MM.1S (cell line): ENCODE results near the gene BICC1.

Experiments
- DNase-seq: peaks from one replicate; pipeline ENCODE4 v3.0.0-alpha.2; 2015
- H2AFZ ChIP-seq: fragments of 300-600 bp; sonication (generic); 2 replicates; pipeline ENCODE4 v1.6.0; 2016; ENCODE audit warnings: antibody characterized with exemption, low read length
- H3F3A ChIP-seq: fragments of 300-600 bp; sonication (generic); 2 replicates; pipeline ENCODE4 v1.6.1; 2016; ENCODE audit warnings: mild to moderate bottlenecking, antibody characterized with exemption, low read length, moderate library complexity, mixed read lengths; ENCODE audit not compliant: insufficient read depth
- H3K27ac ChIP-seq: fragments of 300-600 bp; sonication (generic); 2 replicates; pipeline ENCODE4 v1.5.1; 2016; ENCODE audit warnings: mild to moderate bottlenecking, low read length
- H3K27me3 ChIP-seq: fragments of 300-600 bp; sonication (generic); replicated peaks from 2 replicates; pipeline ENCODE4 v1.6.0; 2016; ENCODE audit warnings: low read length; ENCODE audit not compliant: insufficient read depth
- H3K36me3 ChIP-seq: fragments of 300-600 bp; sonication (generic); replicated peaks from 2 replicates; pipeline ENCODE4 v1.6.1; 2016; ENCODE audit warnings: mild to moderate bottlenecking, low read length, mixed read lengths; ENCODE audit not compliant: insufficient read depth
- H3K4me1 ChIP-seq: fragments of 300-600 bp; sonication (generic); 2 replicates; pipeline ENCODE4 v1.6.1; 2016; ENCODE audit warnings: low read length, mixed read lengths
- H3K4me2 ChIP-seq: fragments of 300-600 bp; sonication (generic); 2 replicates; pipeline ENCODE4 v1.6.0; 2016; ENCODE audit warnings: low read depth, low read length
- H3K4me3 ChIP-seq: fragments of 300-600 bp; sonication (generic); 2 replicates; pipeline ENCODE4 v1.5.1; 2016; ENCODE audit warnings: low read length, mixed read lengths
- H3K79me2 ChIP-seq: fragments of 300-600 bp; sonication (generic); 2 replicates; pipeline ENCODE4 v1.6.1; 2016; ENCODE audit warnings: mixed run types, low read length, mixed read lengths
- H3K9ac ChIP-seq: fragments of 300-600 bp; sonication (generic); 2 replicates; pipeline ENCODE4 v1.6.1; 2016; ENCODE audit warnings: low read length, mixed read lengths
- H3K9me2 ChIP-seq: fragments of 300-600 bp; sonication (generic); replicated peaks from 2 replicates; pipeline ENCODE4 v1.6.1; 2016; ENCODE audit warnings: mild to moderate bottlenecking, low read length, mixed read lengths; ENCODE audit not compliant: insufficient read depth
- H3K9me3 ChIP-seq: fragments of 300-600 bp; sonication (generic); replicated peaks from 2 replicates; pipeline ENCODE4 v1.6.1; 2016; ENCODE audit warnings: mild to moderate bottlenecking, low read length, mixed read lengths; ENCODE audit not compliant: insufficient read depth
- H4K20me1 ChIP-seq: fragments of 300-600 bp; sonication (generic); 2 replicates; pipeline ENCODE4 v1.6.1; 2016; ENCODE audit warnings: mild to moderate bottlenecking, low read length, moderate library complexity, mixed read lengths; ENCODE audit not compliant: insufficient read depth
- CTCF ChIP-seq: fragments of 300-600 bp; sonication (generic); IDR thresholded peaks from 2 replicates; pipeline ENCODE4 v1.5.1; 2016; ENCODE audit warnings: antibody characterized with exemption, low read length, mixed read lengths
- EZH2 ChIP-seq: fragments of 300-600 bp; sonication (generic); optimal IDR thresholded peaks from 2 replicates; pipeline ENCODE3; 2017; ENCODE audit warnings: low read depth, mild to moderate bottlenecking, antibody characterized with exemption, low read length, mixed read lengths
- EZH2phosphoT487 ChIP-seq: fragments of 300-600 bp; sonication (generic); IDR thresholded peaks from 2 replicates; pipeline ENCODE4 v1.6.1; 2018; ENCODE audit warnings: antibody characterized with exemption, low read length

Gene BICC1

DNA sequence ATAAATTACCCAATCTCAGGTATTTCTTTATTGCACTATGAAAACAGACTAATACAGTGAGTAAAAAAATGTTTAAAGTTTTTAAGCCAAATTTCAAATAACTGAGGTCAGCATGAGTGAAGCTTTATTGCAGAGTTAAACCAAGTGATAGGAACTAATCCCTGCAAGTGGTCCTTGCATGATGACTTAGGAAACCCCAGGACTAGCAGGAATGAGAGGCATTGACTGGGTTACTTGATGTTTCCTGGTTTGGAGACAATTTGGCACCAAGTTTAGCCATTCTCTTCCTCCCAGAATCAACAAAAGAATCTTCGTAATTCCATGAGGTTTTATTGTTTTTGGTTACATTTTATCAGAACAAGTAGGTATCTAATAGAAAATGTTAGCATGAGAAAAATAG is 194.2 kb downstream of the BICC1 start:
- Histone ChIP-seq H3K27ac (no peak overlapping the region), H4K20me1 (no peaks in the 10 kb centered on the region), H3K4me2 (no peak overlapping the region), H3K4me3 (no peak overlapping the region), H3K36me3 (no peaks in the 10 kb centered on the region), H3K9ac (no peak overlapping the region), H3K9me2 (no peaks in the 10 kb centered on the region), H3K27me3 (no peaks in the 10 kb centered on the region), H3F3A (no peaks in the 10 kb centered on the region), H3K79me2 (no peaks in the 10 kb centered on the region), H3K9me3 (no peaks in the 10 kb centered on the region), H2AFZ (no peak overlapping the region), H3K4me1 (no peaks in the 10 kb centered on the region)
- TF ChIP-seq EZH2 (no peak), EZH2phosphoT487 (no peak), CTCF (no peak)
- DNase-seq = no peak

DNA sequence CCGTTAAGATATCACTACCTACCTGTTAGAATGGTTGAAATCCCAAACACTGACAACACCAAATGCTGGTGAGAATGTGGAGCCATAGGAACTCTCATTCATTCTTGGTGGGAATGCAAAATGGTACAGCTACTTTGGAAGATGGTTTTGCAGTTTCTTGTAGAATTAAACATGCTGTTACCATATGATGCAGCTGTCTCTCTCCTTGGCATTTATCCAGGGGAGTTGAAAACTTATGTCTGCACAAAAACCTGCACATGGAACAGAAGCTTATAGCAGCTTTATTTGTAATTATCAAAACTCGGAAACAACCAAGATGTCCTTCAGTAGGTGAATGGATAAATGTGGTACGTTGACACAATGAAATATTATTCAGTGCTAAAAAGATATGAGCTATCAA is 199.5 kb downstream of the BICC1 start:
- Histone ChIP-seq H3K27ac (no peak overlapping the region), H4K20me1 (no peaks in the 10 kb centered on the region), H2AFZ (no peak overlapping the region), H3K79me2 (no peaks in the 10 kb centered on the region), H3K9me3 (no peaks in the 10 kb centered on the region), H3K27me3 (no peaks in the 10 kb centered on the region), H3K9ac (no peak overlapping the region), H3F3A (no peaks in the 10 kb centered on the region), H3K4me2 (no peak overlapping the region), H3K9me2 (no peaks in the 10 kb centered on the region), H3K4me1 (no peaks in the 10 kb centered on the region), H3K4me3 (no peak overlapping the region), H3K36me3 (no peaks in the 10 kb centered on the region)
- no peak for DNase-seq
- TF ChIP-seq EZH2phosphoT487 = no peak
- TF ChIP-seq CTCF = no peak
- no peak for TF ChIP-seq EZH2

- H3K79me2 ChIP-seq = no peaks in the 10 kb centered on the region
Measured at GRCh38 chr10:58712982-58713381, 200.3 kb downstream of the BICC1 start.

More at GRCh38 chr10:58712982-58713381, 200.3 kb downstream of the BICC1 start:
- Histone ChIP-seq H3K4me1 (no peaks in the 10 kb centered on the region), H3K27ac (no peak overlapping the region), H3K9ac (no peak overlapping the region), H3F3A (no peaks in the 10 kb centered on the region), H3K4me3 (no peak overlapping the region), H2AFZ (no peak overlapping the region), H3K27me3 (no peaks in the 10 kb centered on the region), H3K9me3 (no peaks in the 10 kb centered on the region), H3K4me2 (no peak overlapping the region), H3K36me3 (no peaks in the 10 kb centered on the region), H3K9me2 (no peaks in the 10 kb centered on the region), H4K20me1 (no peaks in the 10 kb centered on the region)
- DNase-seq = no peak
- TF ChIP-seq EZH2 = no peak
- TF ChIP-seq CTCF = no peak
- no peak for TF ChIP-seq EZH2phosphoT487
